ENCODE data around the gene PHLDB2.

DNA sequence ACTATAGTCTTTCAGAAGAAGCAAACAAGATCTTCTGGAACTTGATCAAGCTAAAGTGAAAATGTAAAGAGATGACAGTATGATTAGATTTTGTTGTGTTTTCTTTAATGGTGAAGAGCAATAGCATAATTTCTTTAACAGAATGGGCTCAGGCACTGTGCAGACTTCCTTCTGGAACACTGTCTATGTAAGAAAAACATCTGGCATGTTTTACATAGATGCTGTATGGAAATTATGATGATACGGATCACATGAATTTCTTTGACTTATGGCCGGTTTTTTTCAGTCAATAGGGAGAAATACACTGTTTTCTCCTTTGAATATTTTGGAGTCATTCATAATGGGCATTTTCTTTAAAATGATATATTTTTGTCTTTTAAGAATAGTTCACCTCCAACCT is 42.6 kb downstream of the PHLDB2 start:
- no peak for TF ChIP-seq POLR2A (IDR thresholded peaks at IDR 0.05; ENCODE audit: low read depth, low read length)
- no peak for TF ChIP-seq POLR2AphosphoS5 (IDR thresholded peaks at IDR 0.05; ENCODE audit: low read depth, low read length)
- no peak for TF ChIP-seq TAF1 (IDR thresholded peaks at IDR 0.05; ENCODE audit: low read depth, low read length)
- TF ChIP-seq PAX5 (IDR thresholded peaks at IDR 0.05; ENCODE audit: insufficient read depth, low read length, severe bottlenecking) = no peak
- TF ChIP-seq SPI1 (IDR thresholded peaks at IDR 0.05; ENCODE audit: low read depth, low read length) = no peak
- no peak for TF ChIP-seq POU2F2 (IDR thresholded peaks at IDR 0.05; ENCODE audit: low read depth, low read length)

Data from GM12891 (cell line).